ENCODE data around the gene ARNT2.

Gene ARNT2

GRCh38 chr15:80490431-80490990 is 86.3 kb downstream of the ARNT2 start:
- H3K4me3 Mint-ChIP-seq, result no peak overlapping the region
- ATAC-seq (ENCODE audit: low read depth) (no peak), DNase-seq (ENCODE audit: low spot score in 2 of 2) (no peak)
- H3K27me3 Mint-ChIP-seq, result peaks cover 18% of the 10 kb centered on the region
- H3K9me3 Mint-ChIP-seq, result peaks cover 5% of the 10 kb centered on the region
- H3K36me3 Mint-ChIP-seq, result no peaks in the 10 kb centered on the region
- H3K27ac Mint-ChIP-seq, result no peak overlapping the region
- peaks cover 7% of the 10 kb centered on the region for H3K4me1 Mint-ChIP-seq

GRCh38 chr15:80491163-80491847 is 87.1 kb downstream of the ARNT2 start:
- DNase-seq (ENCODE audit: low spot score in 2 of 2) (no peak), ATAC-seq (ENCODE audit: low read depth) (no peak)
- no peaks in the 10 kb centered on the region for H3K36me3 Mint-ChIP-seq
- H3K9me3 Mint-ChIP-seq, result peaks cover 5% of the 10 kb centered on the region
- H3K27ac Mint-ChIP-seq, result no peak overlapping the region
- H3K27me3 Mint-ChIP-seq, result peaks cover 21% of the 10 kb centered on the region
- no peak overlapping the region for H3K4me3 Mint-ChIP-seq
- H3K4me1 Mint-ChIP-seq, result peaks cover 7% of the 10 kb centered on the region

- peaks cover 18% of the 10 kb centered on the region for H3K27me3 Mint-ChIP-seq
- ATAC-seq (ENCODE audit: low read depth), result no peak
Observed at GRCh38 chr15:80492409-80492808, 88.2 kb downstream of the ARNT2 start.

GRCh38 chr15:80492874-80493273 is 88.7 kb downstream of the ARNT2 start:
- ATAC-seq (ENCODE audit: low read depth) (no peak), DNase-seq (ENCODE audit: low spot score in 2 of 2) (no peak)
- peaks cover 7% of the 10 kb centered on the region for H3K4me1 Mint-ChIP-seq
- peaks cover 18% of the 10 kb centered on the region for H3K27me3 Mint-ChIP-seq
- H3K27ac Mint-ChIP-seq, result no peak overlapping the region
- no peaks in the 10 kb centered on the region for H3K36me3 Mint-ChIP-seq
- H3K4me3 Mint-ChIP-seq, result no peak overlapping the region
- H3K9me3 Mint-ChIP-seq, result peaks cover 5% of the 10 kb centered on the region

More at GRCh38 chr15:80492409-80492808, 88.2 kb downstream of the ARNT2 start:
- no peak for DNase-seq (ENCODE audit: low spot score in 2 of 2)
- Mint-ChIP-seq H3K4me1 (peaks cover 7% of the 10 kb centered on the region), H3K4me3 (no peak overlapping the region), H3K36me3 (no peaks in the 10 kb centered on the region), H3K27ac (no peak overlapping the region), H3K9me3 (peaks cover 5% of the 10 kb centered on the region)

- DNase-seq (ENCODE audit: low spot score in 2 of 2) (no peak), ATAC-seq (ENCODE audit: low read depth) (no peak)
- no peak overlapping the region for H3K27ac Mint-ChIP-seq
- peaks cover 5% of the 10 kb centered on the region for H3K9me3 Mint-ChIP-seq
- no peaks in the 10 kb centered on the region for H3K36me3 Mint-ChIP-seq
- H3K4me3 Mint-ChIP-seq, result no peak overlapping the region
- H3K27me3 Mint-ChIP-seq, result peaks cover 18% of the 10 kb centered on the region
- peaks cover 7% of the 10 kb centered on the region for H3K4me1 Mint-ChIP-seq
Observed at GRCh38 chr15:80494351-80494751, 90.2 kb downstream of the ARNT2 start.

- ATAC-seq (ENCODE audit: low read depth) (no peak), DNase-seq (ENCODE audit: low spot score in 2 of 2) (no peak)
- H3K4me1 Mint-ChIP-seq, result peaks cover 7% of the 10 kb centered on the region
- no peaks in the 10 kb centered on the region for H3K36me3 Mint-ChIP-seq
- no peak overlapping the region for H3K27ac Mint-ChIP-seq
- peaks cover 5% of the 10 kb centered on the region for H3K9me3 Mint-ChIP-seq
- H3K27me3 Mint-ChIP-seq, result peaks cover 18% of the 10 kb centered on the region
- no peak overlapping the region for H3K4me3 Mint-ChIP-seq
Observed at GRCh38 chr15:80494756-80495155, 90.6 kb downstream of the ARNT2 start.

GRCh38 chr15:80495401-80495942 is 91.3 kb downstream of the ARNT2 start:
- Mint-ChIP-seq H3K4me3 (no peak overlapping the region), H3K9me3 (peaks cover 5% of the 10 kb centered on the region), H3K36me3 (no peaks in the 10 kb centered on the region), H3K4me1 (peaks cover 7% of the 10 kb centered on the region), H3K27ac (no peak overlapping the region), H3K27me3 (peaks cover 14% of the 10 kb centered on the region)
- DNase-seq (ENCODE audit: low spot score in 2 of 2) (no peak), ATAC-seq (ENCODE audit: low read depth) (no peak)

- peaks cover 8% of the 10 kb centered on the region for H3K27me3 Mint-ChIP-seq
- ATAC-seq (ENCODE audit: low read depth), result no peak
- H3K4me1 Mint-ChIP-seq, result peaks cover 2% of the 10 kb centered on the region
Observed at GRCh38 chr15:80496096-80496495, 91.9 kb downstream of the ARNT2 start.

GRCh38 chr15:80497221-80497620 is 93.0 kb downstream of the ARNT2 start:
- H3K27me3 Mint-ChIP-seq, result peaks cover 9% of the 10 kb centered on the region
- no peak overlapping the region for H3K27ac Mint-ChIP-seq
- no peaks in the 10 kb centered on the region for H3K9me3 Mint-ChIP-seq
- H3K4me1 Mint-ChIP-seq, result no peaks in the 10 kb centered on the region
- ATAC-seq (ENCODE audit: low read depth) (no peak), DNase-seq (ENCODE audit: low spot score in 2 of 2) (no peak)
- no peaks in the 10 kb centered on the region for H3K36me3 Mint-ChIP-seq
- H3K4me3 Mint-ChIP-seq, result no peak overlapping the region

More at GRCh38 chr15:80496096-80496495, 91.9 kb downstream of the ARNT2 start:
- no peak overlapping the region for H3K4me3 Mint-ChIP-seq
- no peaks in the 10 kb centered on the region for H3K36me3 Mint-ChIP-seq
- no peak overlapping the region for H3K27ac Mint-ChIP-seq
- no peaks in the 10 kb centered on the region for H3K9me3 Mint-ChIP-seq
- DNase-seq (ENCODE audit: low spot score in 2 of 2), result no peak

GRCh38 chr15:80498652-80499051 is 94.5 kb downstream of the ARNT2 start:
- Mint-ChIP-seq H3K36me3 (no peaks in the 10 kb centered on the region), H3K4me1 (no peaks in the 10 kb centered on the region), H3K27ac (no peak overlapping the region), H3K9me3 (no peaks in the 10 kb centered on the region), H3K4me3 (no peak overlapping the region), H3K27me3 (peaks cover 12% of the 10 kb centered on the region)
- DNase-seq (ENCODE audit: low spot score in 2 of 2), result no peak
- ATAC-seq (ENCODE audit: low read depth), result no peak

- ATAC-seq (ENCODE audit: low read depth) (no peak), DNase-seq (ENCODE audit: low spot score in 2 of 2) (no peak)
- H3K27me3 Mint-ChIP-seq, result peaks cover 10% of the 10 kb centered on the region
- H3K9me3 Mint-ChIP-seq, result no peaks in the 10 kb centered on the region
- H3K4me1 Mint-ChIP-seq, result no peaks in the 10 kb centered on the region
- H3K27ac Mint-ChIP-seq, result no peak overlapping the region
- no peak overlapping the region for H3K4me3 Mint-ChIP-seq
- no peaks in the 10 kb centered on the region for H3K36me3 Mint-ChIP-seq
Observed at GRCh38 chr15:80500021-80500420, 95.8 kb downstream of the ARNT2 start.

GRCh38 chr15:80501476-80501875 is 97.3 kb downstream of the ARNT2 start:
- H3K9me3 Mint-ChIP-seq, result no peaks in the 10 kb centered on the region
- no peaks in the 10 kb centered on the region for H3K36me3 Mint-ChIP-seq
- ATAC-seq (ENCODE audit: low read depth) (no peak), DNase-seq (ENCODE audit: low spot score in 2 of 2) (no peak)
- peaks cover 6% of the 10 kb centered on the region for H3K27me3 Mint-ChIP-seq
- H3K4me1 Mint-ChIP-seq, result no peaks in the 10 kb centered on the region
- H3K27ac Mint-ChIP-seq, result no peak overlapping the region
- H3K4me3 Mint-ChIP-seq, result no peak overlapping the region

GRCh38 chr15:80502782-80503181 is 98.6 kb downstream of the ARNT2 start:
- Mint-ChIP-seq H3K27ac (no peak overlapping the region), H3K4me3 (no peak overlapping the region), H3K4me1 (no peaks in the 10 kb centered on the region), H3K27me3 (peaks cover 6% of the 10 kb centered on the region), H3K36me3 (no peaks in the 10 kb centered on the region), H3K9me3 (no peaks in the 10 kb centered on the region)
- no peak for DNase-seq (ENCODE audit: low spot score in 2 of 2)
- no peak for ATAC-seq (ENCODE audit: low read depth)

- no peak for DNase-seq (ENCODE audit: low spot score in 2 of 2)
- ATAC-seq (ENCODE audit: low read depth), result no peak
- Mint-ChIP-seq H3K36me3 (no peaks in the 10 kb centered on the region), H3K9me3 (no peaks in the 10 kb centered on the region), H3K4me3 (no peak overlapping the region), H3K4me1 (no peaks in the 10 kb centered on the region), H3K27me3 (peaks cover 6% of the 10 kb centered on the region), H3K27ac (no peak overlapping the region)
Observed at GRCh38 chr15:80503319-80503952, 99.3 kb downstream of the ARNT2 start.
